ENCODE measurements around the gene OR4C16.

The OR4C16 gene

GRCh38 chr11:55571828-55572227 is at the start of gene OR4C16:
OR4C16 (plus strand) TSS chr11:55572128; CDS start chr11:55572128, 0 bp downstream.
- DNase-seq (ENCODE audit: low read depth in 2 of 2): no peak

- DNase-seq (ENCODE audit: low read depth in 2 of 2): no peak
Observed at GRCh38 chr11:55554169-55554568, 17.8 kb upstream of the OR4C16 start, which contains the start of gene OR4C15. OR4C15 (plus strand) TSS chr11:55554469; CDS start chr11:55554469, 0 bp downstream.

GRCh38 chr11:55572548-55572947 is 620 bp downstream of the OR4C16 start:
- DNase-seq (ENCODE audit: low read depth in 2 of 2): no peak

GRCh38 chr11:55607545-55607944 is 35.6 kb downstream of the OR4C16 start, which contains the start of gene OR4C11:
OR4C11 (minus strand) TSS chr11:55607645; CDS start chr11:55604373, 3,272 bp downstream.
- DNase-seq (ENCODE audit: low read depth in 2 of 2): no peak

Data from activated CD4-positive, alpha-beta T cell treated with anti-CD3 and anti-CD28 coated beads for 24 hours (primary cell).